Motor neuron (in vitro differentiated cells): ENCODE data around the gene ENKD1. TPM values are rescaled to one million over a fixed set of nuclear protein-coding genes. Genes with fewer than 3 reads are reported as not detected.

Experiments
- ATAC-seq, 8 experiments: fragments of 200-7000 bp; cut with Tn5 transposase; replicated peaks in 6 of 8; 2 replicates each; pipeline ENCODE4 v1.8.0; 2021; ENCODE audit warnings: mild to moderate bottlenecking in 8 of 8, moderate library complexity in 8 of 8
- H3K27ac ChIP-seq, 2 donors: fragments of 250-450 bp; sonication (Bioruptor Pico); 2 replicates each; pipeline ENCODE4 v1.9.0; 2021; ENCODE audit warnings: antibody characterized with exemption in 2 of 2, mild to moderate bottlenecking in 2 of 2, moderate library complexity in 1 of 2
- H3K4me1 ChIP-seq, 2 donors: fragments of 250-450 bp; sonication (Bioruptor Pico); replicated peaks in 1 of 2; 2 replicates each; pipeline ENCODE4 v1.6.1; 2021; ENCODE audit warnings: antibody characterized with exemption in 2 of 2, mild to moderate bottlenecking in 2 of 2, moderate library complexity in 1 of 2
- H3K4me3 ChIP-seq, 5 donors: fragments of 250-450 bp; sonication (Bioruptor Pico); 2 replicates each; pipeline ENCODE4 v1.9.0; 2021; ENCODE audit warnings: antibody characterized with exemption in 5 of 5, mild to moderate bottlenecking in 5 of 5, moderate library complexity in 4 of 5
- WGBS, 10 experiments: fragments of 450-650 bp; shearing (Covaris generic); methylation state at CpG; one replicate each; pipeline ENCODE4 v1.0.0; 2022; 5-methylcytosine and 5-hydroxymethylcytosine counted together
- in situ Hi-C, 9 experiments: fragments of 400-800 bp; cut with MboI; loops; one replicate each; pipeline ENCODE4 v1.15.0; 2021; ENCODE audit warnings: low sequenced_read_pairs in 9 of 9, low pct_unique_long_range_greater_than_20kb in 2 of 9; ENCODE audit not compliant: unreplicated experiment in 9 of 9
- total RNA-seq, 8 experiments: library from RNA; unstranded; fragments of 300-600 nt; gene quantifications; 2 replicates each; pipeline versions ENCODE4 v1.2.3 to v1.2.4, GENCODE V29; 2022

ENKD1 gene, protein sequence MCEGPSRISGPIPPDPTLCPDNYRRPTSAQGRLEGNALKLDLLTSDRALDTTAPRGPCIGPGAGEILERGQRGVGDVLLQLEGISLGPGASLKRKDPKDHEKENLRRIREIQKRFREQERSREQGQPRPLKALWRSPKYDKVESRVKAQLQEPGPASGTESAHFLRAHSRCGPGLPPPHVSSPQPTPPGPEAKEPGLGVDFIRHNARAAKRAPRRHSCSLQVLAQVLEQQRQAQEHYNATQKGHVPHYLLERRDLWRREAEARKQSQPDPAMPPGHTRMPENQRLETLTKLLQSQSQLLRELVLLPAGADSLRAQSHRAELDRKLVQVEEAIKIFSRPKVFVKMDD
- total RNA-seq: 10 to 100 TPM; 10.8 to 26.0 (median 17.4) TPM

- Histone ChIP-seq H3K27ac (peak within 1 kb of the TSS; percentile 23 to 80), H3K4me3 (peak within 1 kb of the TSS; percentile 55 to 66 (median 64)), H3K4me1 (peaks cover 17% of the 10 kb centered on the region in 2 donors)
- in situ Hi-C loops: no loop called here
- ATAC-seq: peak; percentile 61 to 76 (median 71)
- WGBS, 10 experiments: 13% methylated on average over 3 of the region's 78 CpGs; no CpG with 5 or more reads in 9 of the 10 experiments
Measured at GRCh38 chr16:67666559-67667452, at the start of gene ENKD1, which contains the start of gene C16orf86. Gene ENKD1 (minus strand): TSS chr16:67666750. CDS start chr16:67666442, 308 bp downstream. Gene C16orf86 (plus strand): TSS chr16:67666814. CDS start chr16:67666971, 157 bp downstream.

DNA sequence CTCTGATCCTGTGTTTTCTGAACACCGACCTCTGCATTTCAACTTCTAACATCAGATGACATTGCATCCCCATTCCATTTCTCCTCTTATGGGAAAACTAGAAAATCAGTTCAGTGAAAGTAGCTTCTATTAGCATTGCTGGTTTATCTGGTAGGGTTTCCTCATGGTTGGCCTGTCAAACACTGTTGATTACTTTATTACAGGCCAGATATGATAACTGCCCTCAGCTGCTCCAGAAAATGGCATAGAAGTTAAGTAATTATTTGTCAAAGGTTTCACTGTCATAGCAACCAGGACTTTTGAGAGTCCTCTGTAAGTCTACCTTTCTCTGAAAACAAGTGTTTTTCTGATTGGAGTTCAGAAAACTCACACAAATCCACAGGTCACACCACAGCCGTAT, 49.5 kb upstream of the ENKD1 start:
- no peak overlapping the region for H3K4me3 ChIP-seq
- WGBS, 10 experiments: 80 to 100% (median 100%) methylated on average over 1 to 2 of the region's 2 CpGs; no CpG with 5 or more reads in 3 of the 10 experiments
- peaks cover 5 to 13% of the 10 kb centered on the region in 2 donors for H3K4me1 ChIP-seq
- ATAC-seq: no peak
- in situ Hi-C loops: no loop called here
- H3K27ac ChIP-seq: no peak overlapping the region

GRCh38 chr16:67714522-67714921, 48.0 kb upstream of the ENKD1 start:
- no peak for ATAC-seq
- no peak overlapping the region for H3K4me3 ChIP-seq
- WGBS, 10 experiments: 71 to 100% (median 88%) methylated on average over 1 of the region's 1 CpG; no CpG with 5 or more reads in 2 of the 10 experiments
- in situ Hi-C loops: no loop called here
- H3K27ac ChIP-seq: no peak overlapping the region
- peaks cover 0 to 10% of the 10 kb centered on the region in 2 donors for H3K4me1 ChIP-seq

DNA sequence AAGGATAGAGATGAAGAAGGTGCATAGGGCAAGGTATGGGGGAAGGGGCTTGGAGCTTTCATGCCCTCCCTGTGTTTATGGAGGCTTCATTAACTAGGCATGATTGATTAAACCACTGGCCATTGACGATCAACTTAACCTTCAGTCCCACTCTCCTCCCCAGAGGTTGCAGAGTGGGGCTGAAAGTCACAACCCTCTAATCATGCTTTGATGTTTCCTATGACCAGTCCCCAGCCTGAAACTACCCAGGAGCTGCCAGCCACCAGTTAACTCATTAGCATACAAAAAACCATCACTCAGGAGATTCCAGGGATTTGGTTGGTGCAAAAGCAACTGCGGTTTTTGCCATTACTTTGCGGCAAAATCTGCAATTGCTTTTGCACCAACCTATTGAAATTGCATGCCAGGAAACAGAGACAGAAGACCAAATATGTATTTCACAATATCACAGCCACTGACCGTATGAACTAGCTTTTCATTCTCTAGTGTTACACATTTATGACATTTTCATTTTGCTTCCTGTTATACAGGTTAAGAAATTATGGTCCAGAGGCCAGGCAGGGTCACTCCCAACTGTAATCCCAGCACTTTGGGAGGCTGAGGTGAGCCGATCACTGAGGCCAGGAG, 47.2 kb upstream of the ENKD1 start:
- Histone ChIP-seq H3K27ac (no peak overlapping the region), H3K4me1 (peaks cover 0 to 10% of the 10 kb centered on the region in 2 donors), H3K4me3 (no peak overlapping the region)
- in situ Hi-C loops: no loop called here
- WGBS, 10 experiments: 62 to 100% (median 94%) methylated on average over 2 to 5 of the region's 5 CpGs; no CpG with 5 or more reads in 3 of the 10 experiments
- ATAC-seq: no peak

DNA sequence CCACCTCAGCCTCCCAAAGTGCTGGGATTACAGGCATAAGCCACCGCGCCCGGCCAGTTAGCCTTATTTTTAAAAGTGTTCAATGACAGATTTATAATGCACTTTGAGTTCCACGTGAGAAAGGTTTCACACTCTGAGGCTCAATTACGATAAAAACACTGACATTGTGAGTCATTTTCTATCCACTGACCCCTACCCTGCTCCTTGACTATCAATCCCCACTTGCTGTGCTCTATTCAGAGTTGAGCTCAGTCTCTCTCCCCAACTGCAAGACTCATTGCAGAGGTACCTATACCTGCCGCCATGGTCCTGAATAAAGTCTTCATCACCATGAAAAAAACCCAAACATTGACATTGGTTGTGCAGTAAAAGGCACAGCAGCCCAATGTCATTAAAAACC, 44.1 kb upstream of the ENKD1 start:
- no peak overlapping the region for H3K4me3 ChIP-seq
- ATAC-seq: peak in 3 of 8 experiments; percentile 32 to 61 (median 55)
- no peak overlapping the region for H3K27ac ChIP-seq
- in situ Hi-C loops: no loop called here
- WGBS, 10 experiments: 40 to 100% (median 80%) methylated on average over 1 to 5 of the region's 6 CpGs; no CpG with 5 or more reads in 3 of the 10 experiments
- H3K4me1 ChIP-seq: no peaks in the 10 kb centered on the region

GRCh38 chr16:67709050-67709449, 42.5 kb upstream of the ENKD1 start:
- Histone ChIP-seq H3K4me1 (no peaks in the 10 kb centered on the region), H3K27ac (no peak overlapping the region), H3K4me3 (no peak overlapping the region)
- in situ Hi-C loops: no loop called here
- ATAC-seq: no peak
- 86 to 100% (median 100%) methylated on average over 1 of the region's 1 CpG; no CpG with 5 or more reads in 6 of the 10 experiments for WGBS, 10 experiments

DNA sequence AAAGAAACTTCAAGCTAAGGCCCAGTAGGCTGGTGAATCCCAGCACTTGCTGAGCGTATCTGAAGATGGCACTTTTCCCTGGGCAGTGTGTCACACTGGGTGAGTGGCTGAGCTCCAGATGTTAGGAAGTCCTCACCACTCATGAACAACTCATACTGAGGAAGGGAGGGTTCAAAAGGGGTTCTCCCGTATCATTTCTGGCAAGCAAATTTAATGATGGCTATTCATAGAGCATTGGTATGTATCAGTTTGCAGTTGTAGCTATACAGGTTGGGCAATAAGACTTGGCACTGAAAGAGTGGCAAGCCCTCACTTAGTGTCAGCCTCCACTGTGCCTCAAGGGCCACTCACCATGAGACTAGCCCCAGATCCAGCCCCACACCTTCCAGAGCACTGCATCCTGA, 41.8 kb upstream of the ENKD1 start:
- WGBS, 10 experiments: 28 to 100% (median 67%) methylated on average over 1 to 2 of the region's 2 CpGs; no CpG with 5 or more reads in 3 of the 10 experiments
- ATAC-seq: peak in 1 of 8 experiments; percentile 50

DNA sequence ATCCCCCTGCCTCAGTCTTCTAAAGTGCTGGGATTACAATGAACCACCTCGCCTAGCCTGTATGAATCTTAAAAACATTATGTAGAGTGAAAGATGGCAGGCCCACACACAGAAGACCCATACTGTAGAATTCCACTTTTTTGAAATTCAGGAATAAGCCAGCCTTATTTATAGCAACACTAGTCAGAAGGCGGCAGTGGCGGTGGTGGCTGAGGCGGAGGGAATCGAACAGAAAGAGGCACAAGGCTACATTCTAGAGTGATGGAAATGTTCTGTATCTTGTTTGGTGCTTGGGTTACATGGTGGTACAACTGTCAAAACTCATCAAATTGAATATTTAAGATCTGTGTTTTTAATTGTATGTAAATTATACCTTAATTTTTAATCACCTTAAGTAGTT, 41.2 kb upstream of the ENKD1 start:
- Histone ChIP-seq H3K4me3 (no peak overlapping the region), H3K4me1 (no peaks in the 10 kb centered on the region), H3K27ac (no peak overlapping the region)
- ATAC-seq: no peak
- 85 to 100% (median 100%) methylated on average over 1 to 4 of the region's 5 CpGs; no CpG with 5 or more reads in 3 of the 10 experiments for WGBS, 10 experiments
- in situ Hi-C loops: no loop called here

More for the DNA sequence above, 41.8 kb upstream of the ENKD1 start:
- no peak overlapping the region for H3K4me3 ChIP-seq
- H3K27ac ChIP-seq: no peak overlapping the region
- in situ Hi-C loops: no loop called here
- no peaks in the 10 kb centered on the region for H3K4me1 ChIP-seq

DNA sequence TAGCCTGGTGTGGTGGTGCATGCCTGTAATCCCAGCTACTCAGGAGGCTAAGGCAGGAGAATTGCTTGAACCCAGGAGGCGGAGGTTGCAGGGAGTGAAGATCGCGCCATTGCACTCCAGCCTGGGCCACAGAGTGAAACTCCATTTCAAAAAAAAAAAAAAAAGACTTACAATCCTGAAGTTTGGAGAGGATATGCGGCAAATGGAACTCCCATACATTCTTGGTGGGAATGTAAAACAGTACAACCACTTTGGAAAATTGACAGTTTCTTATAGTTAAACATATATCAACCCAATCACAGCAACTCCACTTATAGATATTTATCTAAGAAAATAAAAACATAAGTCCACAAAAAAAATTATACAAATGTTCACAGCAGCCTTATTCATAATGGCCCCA, 40.7 kb upstream of the ENKD1 start:
- ATAC-seq: no peak
- H3K4me3 ChIP-seq: no peak overlapping the region
- in situ Hi-C loops: no loop called here
- WGBS, 10 experiments: 90 to 100% (median 100%) methylated on average over 1 to 4 of the region's 4 CpGs; no CpG with 5 or more reads in 1 of the 10 experiments
- H3K4me1 ChIP-seq: no peaks in the 10 kb centered on the region
- no peak overlapping the region for H3K27ac ChIP-seq

GRCh38 chr16:67704110-67704509, 37.6 kb upstream of the ENKD1 start:
- H3K4me3 ChIP-seq: no peak overlapping the region
- H3K27ac ChIP-seq: no peak overlapping the region
- no peak for ATAC-seq
- in situ Hi-C loops: no loop called here
- 76 to 98% (median 89%) methylated on average over 2 to 5 of the region's 5 CpGs for WGBS, 10 experiments
- no peaks in the 10 kb centered on the region for H3K4me1 ChIP-seq

- Histone ChIP-seq H3K4me1 (no peaks in the 10 kb centered on the region), H3K27ac (no peak overlapping the region), H3K4me3 (no peak overlapping the region)
- WGBS, 10 experiments: 0 to 100% (median 86%) methylated on average over 1 to 2 of the region's 2 CpGs; no CpG with 5 or more reads in 4 of the 10 experiments
- ATAC-seq: peak in 1 of 8 experiments; percentile 17
- in situ Hi-C loops: no loop called here
Measured at GRCh38 chr16:67703626-67704025, 37.1 kb upstream of the ENKD1 start.

DNA sequence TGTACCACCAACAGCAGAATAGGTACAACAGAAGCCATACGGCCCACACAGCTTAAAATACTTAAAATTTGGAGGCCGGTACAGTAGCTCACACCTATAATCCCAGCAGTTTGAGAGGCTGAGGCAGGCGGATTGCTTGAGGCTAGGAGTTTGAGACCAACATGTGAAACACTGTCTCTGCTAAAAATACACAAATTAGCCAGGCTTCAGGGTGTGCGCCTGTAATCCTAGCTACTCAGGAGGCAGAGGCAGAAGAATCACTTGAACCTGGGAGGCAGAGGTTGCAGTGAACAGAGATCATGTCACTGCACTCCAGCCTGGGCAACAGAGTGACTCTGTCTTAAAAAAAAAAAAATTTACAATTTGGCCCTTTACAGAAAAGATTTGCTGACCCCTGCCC, 35.6 kb upstream of the ENKD1 start:
- Histone ChIP-seq H3K27ac (no peak overlapping the region), H3K4me1 (no peaks in the 10 kb centered on the region), H3K4me3 (no peak overlapping the region)
- in situ Hi-C loops: no loop called here
- WGBS, 10 experiments: 14 to 100% (median 90%) methylated on average over 1 to 4 of the region's 4 CpGs; no CpG with 5 or more reads in 3 of the 10 experiments
- no peak for ATAC-seq
